SK-N-SH (cell line): ENCODE results near the gene BRMS1. TPM values are rescaled to one million over a fixed set of nuclear protein-coding genes. Genes with fewer than 3 reads are reported as not detected.

ENCODE experiments used
- CTCF ChIA-PET: fragments of 300-600, 350-600 bp; formaldehyde crosslinking; extraction: SDS; loops from one replicate; lab custom pipeline; 2021; lab: Yijun Ruan, JAX
- POLR2A ChIA-PET: fragments of 350-600 bp; sonication (Branson Sonifier 250); formaldehyde crosslinking; extraction: SDS; loops from one replicate; lab custom pipeline; 2020; ENCODE audit warnings: antibody characterized with exemption, inconsistent platforms; lab: Yijun Ruan, JAX
- DNase-seq: peaks from one replicate; pipeline ENCODE4 v3.0.0; 2012
- H2AFZ ChIP-seq: fragments of 200-600 bp; sonication (generic); 2 replicates; pipeline ENCODE4 v1.8.1; 2016; ENCODE audit warnings: antibody characterized with exemption, mild to moderate bottlenecking, low read depth
- H3F3A ChIP-seq: fragments of 200-600 bp; sonication (generic); replicated peaks from 2 replicates; pipeline ENCODE3; 2016; ENCODE audit warnings: antibody characterized with exemption, mild to moderate bottlenecking; ENCODE audit not compliant: insufficient read depth
- H3K27ac ChIP-seq, 2 experiments: fragments of 200-500 bp in 1 of 2; fragments of 200-600 bp in 1 of 2; sonication (Bioruptor generic) in 1 of 2; sonication (generic), shearing (Covaris generic) in 1 of 2; 2 replicates each; pipeline versions ENCODE4 v1.5.1 to v1.6.1; 2014 to 2016; ENCODE audit warnings: low read depth in 2 of 2, inconsistent platforms in 1 of 2, low read length in 1 of 2, mild to moderate bottlenecking in 1 of 2, mixed read lengths in 1 of 2
- H3K27me3 ChIP-seq: fragments of 200-600 bp; sonication (generic), shearing (Covaris generic); 2 replicates; pipeline ENCODE4 v1.6.1; 2016; ENCODE audit warnings: mixed run types; ENCODE audit not compliant: insufficient read depth
- H3K36me3 ChIP-seq, 2 experiments: fragments of 200-500 bp in 1 of 2; fragments of 200-600 bp in 1 of 2; sonication (Bioruptor generic) in 1 of 2; sonication (generic) in 1 of 2; replicated peaks in 1 of 2; 2 replicates each; pipeline versions ENCODE3 to v1.5.1; 2014 to 2016; ENCODE audit warnings: low read length in 1 of 2, mild to moderate bottlenecking in 1 of 2; ENCODE audit not compliant: insufficient read depth in 2 of 2, control insufficient read depth in 1 of 2
- H3K4me1 ChIP-seq, 2 experiments: fragments of 200-500 bp in 1 of 2; fragments of 200-600 bp in 1 of 2; sonication (Bioruptor generic) in 1 of 2; sonication (generic), shearing (Covaris generic) in 1 of 2; 2 replicates each; pipeline versions ENCODE4 v1.5.1 to v1.6.1; 2014 to 2016; ENCODE audit warnings: low read depth in 1 of 2, low read length in 1 of 2, mixed run types in 1 of 2; ENCODE audit not compliant: insufficient read depth in 2 of 2, control insufficient read depth in 1 of 2
- H3K4me2 ChIP-seq: fragments of 200-600 bp; sonication (generic), shearing (Covaris generic); 2 replicates; pipeline ENCODE4 v1.6.1; 2017; ENCODE audit warnings: mixed run types
- H3K4me3 ChIP-seq, 2 experiments: fragments of 200-500 bp in 1 of 2; fragments of 200-600 bp in 1 of 2; sonication (Bioruptor generic) in 1 of 2; sonication (generic), shearing (Covaris generic) in 1 of 2; 2 replicates each; pipeline versions ENCODE4 v1.5.1 to v1.8.1; 2014 to 2016; ENCODE audit warnings: low read depth in 2 of 2, inconsistent platforms in 1 of 2, low read length in 1 of 2, mild to moderate bottlenecking in 1 of 2, mixed read lengths in 1 of 2, moderate library complexity in 1 of 2
- H3K79me2 ChIP-seq: fragments of 200-600 bp; sonication (generic); 2 replicates; pipeline ENCODE4 v1.8.1; 2017; ENCODE audit warnings: mild to moderate bottlenecking; ENCODE audit not compliant: insufficient read depth
- H3K9ac ChIP-seq: fragments of 200-600 bp; sonication (generic); 2 replicates; pipeline ENCODE4 v1.6.1; 2017; ENCODE audit warnings: mixed run types
- H3K9me2 ChIP-seq: fragments of 200-600 bp; sonication (generic); 2 replicates; pipeline ENCODE4 v1.6.1; 2017; ENCODE audit warnings: mixed run types
- H3K9me3 ChIP-seq: fragments of 200-600 bp; sonication (generic); 2 replicates; pipeline ENCODE4 v1.6.1; 2017; ENCODE audit warnings: mixed run types, mild to moderate bottlenecking, moderate library complexity
- H4K20me1 ChIP-seq: fragments of 200-600 bp; sonication (generic); 2 replicates; pipeline ENCODE4 v1.6.1; 2017; ENCODE audit warnings: mild to moderate bottlenecking, mixed run types; ENCODE audit not compliant: insufficient read depth
- ELF1 ChIP-seq: IDR thresholded peaks from 2 replicates; pipeline ENCODE4 v1.4.0; 2012
- EP300 ChIP-seq, 2 experiments: IDR thresholded peaks; 2 replicates each; pipeline versions ENCODE4 v1.4.0 to v1.6.1; 2012; ENCODE audit warnings: borderline replicate concordance in 1 of 2, low read depth in 1 of 2, low read length in 1 of 2
- EZH2phosphoT487 ChIP-seq: fragments of 200-600 bp; sonication (generic); IDR thresholded peaks from 2 replicates; pipeline ENCODE4 v1.6.1; 2017; ENCODE audit warnings: low read depth, mixed run types, mild to moderate bottlenecking, antibody characterized with exemption, moderate library complexity, borderline replicate concordance
- JUND ChIP-seq: IDR thresholded peaks from 2 replicates; pipeline ENCODE4 v1.4.0; 2012
- NFIC ChIP-seq: IDR thresholded peaks from 2 replicates; pipeline ENCODE4 v1.4.0; 2012; ENCODE audit warnings: borderline replicate concordance
- SMC3 ChIP-seq: IDR thresholded peaks from 2 replicates; pipeline ENCODE4 v1.6.1; 2012; ENCODE audit warnings: low read depth, low read length, improper control_type of control experiment
- TCF12 ChIP-seq: IDR thresholded peaks from 2 replicates; pipeline ENCODE4 v1.4.0; 2012
- WGBS: methylation state at CpG from one replicate; pipeline ENCODE4 v1.1.6; 2017; ENCODE audit warnings: low lambda C conversion rate; 5-methylcytosine and 5-hydroxymethylcytosine counted together
- polyA plus RNA-seq, 3 experiments: library from polyadenylated mRNA; depleted of rRNA; stranded (reverse); fragments of >200 nt; gene quantifications; 2 replicates each; pipeline ENCODE4 v1.2.3, GENCODE V29; 2012
- TF ChIP-seq, protein P1 (sequence below): fragments of 200-600 bp; sonication (generic); IDR thresholded peaks from 2 replicates; pipeline ENCODE4 v1.6.1; 2017; ENCODE audit warnings: antibody characterized with exemption, mild to moderate bottlenecking, moderate library complexity
- TF ChIP-seq, protein P2 (sequence below): IDR thresholded peaks from 2 replicates; pipeline ENCODE4 v1.4.0; 2012; ENCODE audit warnings: low read depth, borderline replicate concordance
- TF ChIP-seq, protein P3 (sequence below): fragments of 150-350 bp; IDR thresholded peaks from 2 replicates; pipeline ENCODE4 v1.6.1; 2017; ENCODE audit warnings: antibody characterized with exemption, low read length, low read depth, borderline replicate concordance
- TF ChIP-seq, protein P4 (sequence below): IDR thresholded peaks from 2 replicates; pipeline ENCODE4 v1.4.0; 2012; ENCODE audit warnings: low read depth
- TF ChIP-seq, protein P5 (sequence below): fragments of 150-350 bp; IDR thresholded peaks from 2 replicates; pipeline ENCODE4 v1.6.1; 2016; ENCODE audit warnings: mild to moderate bottlenecking, low read depth, low read length
- TF ChIP-seq, protein P6 (sequence below): IDR thresholded peaks from 2 replicates; pipeline ENCODE4 v1.4.0; 2012; ENCODE audit warnings: low read depth, borderline replicate concordance
- TF ChIP-seq, protein P7 (sequence below): IDR thresholded peaks from 2 replicates; pipeline ENCODE4 v1.6.1; 2012; ENCODE audit warnings: mild to moderate bottlenecking, low read depth, low read length, moderate library complexity

The BRMS1 gene
- polyA plus RNA-seq, 1 of the 3 experiments (the other 2 are of a cell fraction), result 70.0 TPM

DNA sequence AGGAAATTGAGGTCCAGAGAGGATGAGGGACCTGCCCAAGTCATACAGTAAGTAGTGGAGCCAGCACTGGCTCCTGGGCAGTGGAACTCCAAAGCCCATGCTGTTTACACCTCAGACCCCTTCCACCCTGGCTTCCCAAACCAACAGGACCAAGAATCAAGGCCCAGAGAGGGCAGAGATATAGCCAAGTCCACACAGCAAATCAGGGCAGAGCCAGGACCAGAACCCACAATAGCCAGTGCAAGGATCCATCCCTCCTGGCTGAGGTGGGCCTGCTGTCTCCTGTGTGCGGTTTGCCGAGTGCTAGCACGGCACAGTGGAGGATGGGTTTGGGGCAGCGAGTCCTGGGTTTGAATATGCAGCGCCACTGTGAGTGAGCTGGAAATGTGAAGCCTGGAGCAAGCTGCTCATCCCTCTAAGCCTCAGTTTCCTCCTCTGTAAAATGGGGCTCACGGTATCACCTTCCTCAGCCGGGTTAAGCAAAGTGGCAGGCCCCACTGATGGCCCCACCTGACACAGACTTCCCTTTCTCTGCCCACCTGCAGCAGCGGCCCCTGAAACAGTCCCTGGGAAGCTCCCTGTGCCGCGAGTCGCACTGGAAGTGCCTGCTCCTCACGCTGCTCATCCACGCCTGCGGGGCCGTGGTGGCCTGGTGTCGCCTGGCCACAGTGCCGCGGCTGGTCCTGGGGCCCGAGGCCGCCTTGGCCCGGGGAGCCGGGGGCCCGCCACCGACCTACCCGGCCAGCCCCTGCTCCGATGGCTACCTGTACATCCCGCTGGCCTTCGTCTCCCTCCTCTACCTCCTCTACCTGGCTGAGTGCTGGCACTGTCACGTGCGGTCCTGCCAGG lies 50.9 kb downstream of the BRMS1 start:
- Histone ChIP-seq H2AFZ (no peak overlapping the region), H3K79me2 (no peaks in the 10 kb centered on the region), H4K20me1 (no peaks in the 10 kb centered on the region), H3K4me3 (no peak overlapping the region), H3F3A (peaks cover 9% of the 10 kb centered on the region), H3K4me1 (peaks cover 7 to 19% of the 10 kb centered on the region in 2 experiments; a peak in 2 of 4 replicates), H3K9me2 (no peaks in the 10 kb centered on the region), H3K9me3 (no peaks in the 10 kb centered on the region), H3K27me3 (no peaks in the 10 kb centered on the region), H3K27ac (no peak overlapping the region), H3K36me3 (no peaks in the 10 kb centered on the region), H3K9ac (no peak overlapping the region), H3K4me2 (no peak overlapping the region)
- ChIA-PET POLR2A (no interaction called here), CTCF (interaction anchor here (0.7 to 2.3 kb wide), 3 partner anchors 17 to 71 kb away, joined by 3 to 11 read pairs (median 3); no protein-coding TSS in a partner anchor)
- no peak for TF ChIP-seq EZH2phosphoT487
- TF ChIP-seq, protein P1, sequence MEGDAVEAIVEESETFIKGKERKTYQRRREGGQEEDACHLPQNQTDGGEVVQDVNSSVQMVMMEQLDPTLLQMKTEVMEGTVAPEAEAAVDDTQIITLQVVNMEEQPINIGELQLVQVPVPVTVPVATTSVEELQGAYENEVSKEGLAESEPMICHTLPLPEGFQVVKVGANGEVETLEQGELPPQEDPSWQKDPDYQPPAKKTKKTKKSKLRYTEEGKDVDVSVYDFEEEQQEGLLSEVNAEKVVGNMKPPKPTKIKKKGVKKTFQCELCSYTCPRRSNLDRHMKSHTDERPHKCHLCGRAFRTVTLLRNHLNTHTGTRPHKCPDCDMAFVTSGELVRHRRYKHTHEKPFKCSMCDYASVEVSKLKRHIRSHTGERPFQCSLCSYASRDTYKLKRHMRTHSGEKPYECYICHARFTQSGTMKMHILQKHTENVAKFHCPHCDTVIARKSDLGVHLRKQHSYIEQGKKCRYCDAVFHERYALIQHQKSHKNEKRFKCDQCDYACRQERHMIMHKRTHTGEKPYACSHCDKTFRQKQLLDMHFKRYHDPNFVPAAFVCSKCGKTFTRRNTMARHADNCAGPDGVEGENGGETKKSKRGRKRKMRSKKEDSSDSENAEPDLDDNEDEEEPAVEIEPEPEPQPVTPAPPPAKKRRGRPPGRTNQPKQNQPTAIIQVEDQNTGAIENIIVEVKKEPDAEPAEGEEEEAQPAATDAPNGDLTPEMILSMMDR, result no peak
- DNase-seq, result no peak
- 81% methylated on average over 11 of the region's 30 CpGs for WGBS

DNA sequence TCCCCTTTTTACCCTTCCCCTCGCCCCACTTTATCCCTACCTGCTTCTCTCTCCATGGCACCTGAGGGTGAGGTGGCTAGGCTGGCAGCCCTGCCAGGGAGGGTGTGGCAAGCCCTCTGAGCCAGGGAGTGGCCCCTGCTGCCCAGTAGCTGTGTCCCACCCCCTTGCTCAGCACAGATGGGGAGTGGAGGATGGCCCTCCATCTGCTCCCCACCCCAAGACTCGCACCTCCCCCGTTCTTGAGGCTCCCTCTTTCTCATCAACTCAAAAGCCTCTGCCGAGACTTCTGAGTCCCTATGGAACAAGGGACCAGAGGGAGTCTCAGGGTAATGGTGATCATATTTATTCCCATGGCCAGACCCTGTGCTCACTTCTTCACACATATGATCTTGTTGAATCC lies 51.6 kb downstream of the BRMS1 start:
- Histone ChIP-seq H3K4me3 (no peak overlapping the region), H3K9me2 (no peaks in the 10 kb centered on the region), H3K9me3 (no peaks in the 10 kb centered on the region), H3K9ac (no peak overlapping the region), H3K36me3 (no peaks in the 10 kb centered on the region), H3K79me2 (peaks cover 4% of the 10 kb centered on the region; the same call in 1 of the 2 replicates), H3F3A (peaks cover 9% of the 10 kb centered on the region), H3K4me1 (peaks cover 7 to 19% of the 10 kb centered on the region in 2 experiments; a peak in 2 of 4 replicates), H2AFZ (no peak overlapping the region), H4K20me1 (no peaks in the 10 kb centered on the region), H3K27ac (no peak overlapping the region), H3K27me3 (no peaks in the 10 kb centered on the region), H3K4me2 (no peak overlapping the region)
- 88% methylated on average over 3 of the region's 4 CpGs for WGBS
- ChIA-PET CTCF (interaction anchor here (2.3 kb wide), 1 partner anchor 18 kb away, joined by 11 read pairs; no protein-coding TSS in a partner anchor), POLR2A (no interaction called here)
- no peak for DNase-seq
- TF ChIP-seq EP300 (IDR thresholded peaks at IDR 0.05; ENCODE audit: borderline replicate concordance in 1 of 2, low read depth in 1 of 2, low read length in 1 of 2) (no peak), ELF1 (no peak), SMC3 (no peak), NFIC (no peak), TCF12 (no peak), JUND (no peak)
- TF ChIP-seq, protein P2, sequence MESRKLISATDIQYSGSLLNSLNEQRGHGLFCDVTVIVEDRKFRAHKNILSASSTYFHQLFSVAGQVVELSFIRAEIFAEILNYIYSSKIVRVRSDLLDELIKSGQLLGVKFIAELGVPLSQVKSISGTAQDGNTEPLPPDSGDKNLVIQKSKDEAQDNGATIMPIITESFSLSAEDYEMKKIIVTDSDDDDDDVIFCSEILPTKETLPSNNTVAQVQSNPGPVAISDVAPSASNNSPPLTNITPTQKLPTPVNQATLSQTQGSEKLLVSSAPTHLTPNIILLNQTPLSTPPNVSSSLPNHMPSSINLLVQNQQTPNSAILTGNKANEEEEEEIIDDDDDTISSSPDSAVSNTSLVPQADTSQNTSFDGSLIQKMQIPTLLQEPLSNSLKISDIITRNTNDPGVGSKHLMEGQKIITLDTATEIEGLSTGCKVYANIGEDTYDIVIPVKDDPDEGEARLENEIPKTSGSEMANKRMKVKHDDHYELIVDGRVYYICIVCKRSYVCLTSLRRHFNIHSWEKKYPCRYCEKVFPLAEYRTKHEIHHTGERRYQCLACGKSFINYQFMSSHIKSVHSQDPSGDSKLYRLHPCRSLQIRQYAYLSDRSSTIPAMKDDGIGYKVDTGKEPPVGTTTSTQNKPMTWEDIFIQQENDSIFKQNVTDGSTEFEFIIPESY, result no peak
- TF ChIP-seq, protein P3, sequence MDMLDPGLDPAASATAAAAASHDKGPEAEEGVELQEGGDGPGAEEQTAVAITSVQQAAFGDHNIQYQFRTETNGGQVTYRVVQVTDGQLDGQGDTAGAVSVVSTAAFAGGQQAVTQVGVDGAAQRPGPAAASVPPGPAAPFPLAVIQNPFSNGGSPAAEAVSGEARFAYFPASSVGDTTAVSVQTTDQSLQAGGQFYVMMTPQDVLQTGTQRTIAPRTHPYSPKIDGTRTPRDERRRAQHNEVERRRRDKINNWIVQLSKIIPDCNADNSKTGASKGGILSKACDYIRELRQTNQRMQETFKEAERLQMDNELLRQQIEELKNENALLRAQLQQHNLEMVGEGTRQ, result no peak
- TF ChIP-seq, protein P4, sequence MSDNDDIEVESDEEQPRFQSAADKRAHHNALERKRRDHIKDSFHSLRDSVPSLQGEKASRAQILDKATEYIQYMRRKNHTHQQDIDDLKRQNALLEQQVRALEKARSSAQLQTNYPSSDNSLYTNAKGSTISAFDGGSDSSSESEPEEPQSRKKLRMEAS, result no peak
- TF ChIP-seq, protein P5, sequence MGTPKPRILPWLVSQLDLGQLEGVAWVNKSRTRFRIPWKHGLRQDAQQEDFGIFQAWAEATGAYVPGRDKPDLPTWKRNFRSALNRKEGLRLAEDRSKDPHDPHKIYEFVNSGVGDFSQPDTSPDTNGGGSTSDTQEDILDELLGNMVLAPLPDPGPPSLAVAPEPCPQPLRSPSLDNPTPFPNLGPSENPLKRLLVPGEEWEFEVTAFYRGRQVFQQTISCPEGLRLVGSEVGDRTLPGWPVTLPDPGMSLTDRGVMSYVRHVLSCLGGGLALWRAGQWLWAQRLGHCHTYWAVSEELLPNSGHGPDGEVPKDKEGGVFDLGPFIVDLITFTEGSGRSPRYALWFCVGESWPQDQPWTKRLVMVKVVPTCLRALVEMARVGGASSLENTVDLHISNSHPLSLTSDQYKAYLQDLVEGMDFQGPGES, result no peak
- TF ChIP-seq, protein P6, sequence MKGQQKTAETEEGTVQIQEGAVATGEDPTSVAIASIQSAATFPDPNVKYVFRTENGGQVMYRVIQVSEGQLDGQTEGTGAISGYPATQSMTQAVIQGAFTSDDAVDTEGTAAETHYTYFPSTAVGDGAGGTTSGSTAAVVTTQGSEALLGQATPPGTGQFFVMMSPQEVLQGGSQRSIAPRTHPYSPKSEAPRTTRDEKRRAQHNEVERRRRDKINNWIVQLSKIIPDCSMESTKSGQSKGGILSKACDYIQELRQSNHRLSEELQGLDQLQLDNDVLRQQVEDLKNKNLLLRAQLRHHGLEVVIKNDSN, result no peak
- TF ChIP-seq, protein P7, sequence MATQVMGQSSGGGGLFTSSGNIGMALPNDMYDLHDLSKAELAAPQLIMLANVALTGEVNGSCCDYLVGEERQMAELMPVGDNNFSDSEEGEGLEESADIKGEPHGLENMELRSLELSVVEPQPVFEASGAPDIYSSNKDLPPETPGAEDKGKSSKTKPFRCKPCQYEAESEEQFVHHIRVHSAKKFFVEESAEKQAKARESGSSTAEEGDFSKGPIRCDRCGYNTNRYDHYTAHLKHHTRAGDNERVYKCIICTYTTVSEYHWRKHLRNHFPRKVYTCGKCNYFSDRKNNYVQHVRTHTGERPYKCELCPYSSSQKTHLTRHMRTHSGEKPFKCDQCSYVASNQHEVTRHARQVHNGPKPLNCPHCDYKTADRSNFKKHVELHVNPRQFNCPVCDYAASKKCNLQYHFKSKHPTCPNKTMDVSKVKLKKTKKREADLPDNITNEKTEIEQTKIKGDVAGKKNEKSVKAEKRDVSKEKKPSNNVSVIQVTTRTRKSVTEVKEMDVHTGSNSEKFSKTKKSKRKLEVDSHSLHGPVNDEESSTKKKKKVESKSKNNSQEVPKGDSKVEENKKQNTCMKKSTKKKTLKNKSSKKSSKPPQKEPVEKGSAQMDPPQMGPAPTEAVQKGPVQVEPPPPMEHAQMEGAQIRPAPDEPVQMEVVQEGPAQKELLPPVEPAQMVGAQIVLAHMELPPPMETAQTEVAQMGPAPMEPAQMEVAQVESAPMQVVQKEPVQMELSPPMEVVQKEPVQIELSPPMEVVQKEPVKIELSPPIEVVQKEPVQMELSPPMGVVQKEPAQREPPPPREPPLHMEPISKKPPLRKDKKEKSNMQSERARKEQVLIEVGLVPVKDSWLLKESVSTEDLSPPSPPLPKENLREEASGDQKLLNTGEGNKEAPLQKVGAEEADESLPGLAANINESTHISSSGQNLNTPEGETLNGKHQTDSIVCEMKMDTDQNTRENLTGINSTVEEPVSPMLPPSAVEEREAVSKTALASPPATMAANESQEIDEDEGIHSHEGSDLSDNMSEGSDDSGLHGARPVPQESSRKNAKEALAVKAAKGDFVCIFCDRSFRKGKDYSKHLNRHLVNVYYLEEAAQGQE, result no peak
